ENCODE measurements around the gene ETV4.
"Not testable (repeated sequence)": the region's sequence is repeated elsewhere in the genome, so short reads cannot be mapped to it uniquely, and the experiment has no call there.

Gene ETV4

DNA sequence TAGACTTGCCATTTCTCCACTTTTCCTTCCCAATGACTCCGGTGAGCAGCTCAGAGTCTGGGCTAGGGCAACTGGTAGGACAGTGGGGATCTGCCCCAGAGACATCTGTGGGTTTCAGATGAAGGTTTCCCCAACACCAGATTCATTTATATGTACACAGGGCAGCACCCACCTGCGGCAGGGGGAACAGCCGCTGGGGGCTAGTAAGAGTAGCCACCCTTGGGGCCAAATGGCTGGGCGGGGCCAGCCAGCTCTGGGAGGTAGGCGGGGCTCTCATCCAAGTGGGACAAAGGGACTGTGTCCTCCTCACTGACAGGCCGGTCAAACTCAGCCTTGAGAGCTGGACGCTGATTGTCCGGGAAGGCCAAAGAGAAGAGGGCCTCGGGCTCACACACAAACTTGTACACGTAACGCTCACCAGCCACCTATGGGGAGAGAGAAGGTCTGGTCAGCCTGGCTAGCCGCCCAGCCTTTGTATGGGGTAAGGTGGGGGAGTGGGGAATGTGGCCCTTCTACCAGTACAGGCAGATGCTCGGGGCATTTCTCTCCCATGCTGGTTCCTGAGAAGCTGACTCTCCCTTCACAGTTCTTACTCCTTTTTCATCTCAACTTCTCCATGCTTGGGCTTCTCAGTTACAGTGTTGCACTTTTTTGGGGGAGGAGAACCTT, 17.7 kb downstream of the ETV4 start:
- in situ Hi-C loops (cut with MboI; ENCODE audit: low pct_unique_long_range_greater_than_20kb, low sequenced_read_pairs) = no loop called here
- no peak for DNase-seq

DNA sequence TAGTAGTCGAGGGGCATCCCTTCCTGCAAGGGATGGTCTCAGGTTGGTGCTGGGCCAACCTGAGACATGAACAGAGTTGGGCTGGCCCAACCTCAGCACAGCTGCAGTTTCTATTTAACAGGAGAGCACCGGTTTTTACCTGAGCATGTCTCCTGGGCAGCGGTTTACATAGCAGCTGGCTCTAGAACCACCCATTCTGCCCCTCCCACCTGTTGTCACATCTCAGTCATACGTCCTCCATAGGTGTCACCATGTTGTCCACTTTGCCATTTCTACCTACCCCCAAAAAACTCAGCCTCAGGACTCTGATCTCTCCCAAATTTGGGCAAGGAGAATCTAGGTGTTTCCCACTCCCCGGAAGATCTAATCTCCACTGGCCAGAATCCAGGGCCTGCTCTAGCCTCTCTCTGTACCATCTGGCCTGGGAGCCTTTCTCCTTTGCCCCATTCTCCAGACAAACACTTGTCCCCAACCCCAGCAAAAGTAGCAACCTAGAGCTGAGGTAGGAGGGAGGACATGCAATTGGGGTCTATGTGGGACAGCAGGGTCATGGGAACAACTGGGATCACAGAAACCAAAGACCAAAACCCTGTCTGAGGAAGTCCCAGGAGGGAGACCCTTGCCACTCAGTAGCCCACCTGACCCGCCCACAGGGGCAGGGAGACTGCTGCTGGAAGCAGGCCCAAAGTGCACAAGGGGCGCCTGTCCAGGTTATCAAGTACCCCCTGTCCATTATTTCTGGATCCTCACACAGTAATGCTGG, 19.1 kb downstream of the ETV4 start:
- DNase-seq = no peak
- in situ Hi-C loops (cut with MboI; ENCODE audit: low pct_unique_long_range_greater_than_20kb, low sequenced_read_pairs) = no loop called here

DNA sequence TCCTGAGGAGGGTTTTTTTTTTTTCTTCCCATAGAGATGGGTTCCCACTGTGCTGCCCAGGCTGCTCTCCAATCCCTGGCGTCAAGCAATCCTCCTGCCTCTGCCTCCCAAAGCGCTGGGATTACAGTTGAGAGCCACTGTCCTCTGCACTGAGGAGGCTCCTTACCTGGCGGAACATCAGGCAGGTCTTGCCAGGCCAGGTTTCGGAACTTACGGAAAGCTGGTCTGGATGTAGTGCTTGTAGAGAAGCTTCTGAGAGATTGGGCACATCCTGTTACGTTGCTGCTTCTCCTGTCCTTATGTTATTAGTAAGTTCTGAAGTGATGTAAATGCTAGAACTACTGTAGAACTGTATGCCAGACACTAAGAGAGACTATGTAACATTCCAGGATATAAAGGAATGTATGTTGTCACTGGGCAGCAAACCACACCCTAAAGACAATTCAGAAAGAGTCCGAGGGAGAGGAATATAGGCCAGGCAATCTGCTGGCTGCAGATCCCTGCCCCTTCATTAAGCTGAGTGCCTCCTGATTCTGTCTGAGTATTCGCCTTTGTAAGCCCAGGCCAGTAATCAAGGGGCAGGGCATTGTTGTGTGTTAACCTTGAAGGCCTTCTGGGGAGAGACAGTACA, 21.1 kb downstream of the ETV4 start:
- in situ Hi-C loops (cut with MboI; ENCODE audit: low pct_unique_long_range_greater_than_20kb, low sequenced_read_pairs) = no loop called here
- DNase-seq = no peak

DNA sequence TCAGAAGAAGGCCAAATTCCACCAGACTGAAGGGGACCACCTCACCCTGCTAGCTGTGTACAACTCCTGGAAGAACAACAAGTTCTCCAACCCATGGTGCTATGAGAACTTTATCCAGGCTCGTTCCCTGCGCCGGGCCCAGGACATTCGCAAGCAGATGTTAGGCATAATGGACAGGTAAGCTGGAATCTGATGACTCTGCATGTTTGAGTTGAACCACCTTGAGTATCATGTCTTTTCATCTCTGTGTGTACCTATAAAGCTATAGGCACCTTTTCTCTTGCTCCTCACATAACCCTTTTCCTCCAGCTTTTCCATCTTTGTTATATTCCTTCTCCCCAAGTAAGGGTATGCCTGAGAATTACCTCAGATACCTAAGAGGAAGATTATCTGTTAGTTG, 24.8 kb downstream of the ETV4 start:
- no peak for DNase-seq
- in situ Hi-C loops (cut with MboI; ENCODE audit: low pct_unique_long_range_greater_than_20kb, low sequenced_read_pairs) = no loop called here

DNA sequence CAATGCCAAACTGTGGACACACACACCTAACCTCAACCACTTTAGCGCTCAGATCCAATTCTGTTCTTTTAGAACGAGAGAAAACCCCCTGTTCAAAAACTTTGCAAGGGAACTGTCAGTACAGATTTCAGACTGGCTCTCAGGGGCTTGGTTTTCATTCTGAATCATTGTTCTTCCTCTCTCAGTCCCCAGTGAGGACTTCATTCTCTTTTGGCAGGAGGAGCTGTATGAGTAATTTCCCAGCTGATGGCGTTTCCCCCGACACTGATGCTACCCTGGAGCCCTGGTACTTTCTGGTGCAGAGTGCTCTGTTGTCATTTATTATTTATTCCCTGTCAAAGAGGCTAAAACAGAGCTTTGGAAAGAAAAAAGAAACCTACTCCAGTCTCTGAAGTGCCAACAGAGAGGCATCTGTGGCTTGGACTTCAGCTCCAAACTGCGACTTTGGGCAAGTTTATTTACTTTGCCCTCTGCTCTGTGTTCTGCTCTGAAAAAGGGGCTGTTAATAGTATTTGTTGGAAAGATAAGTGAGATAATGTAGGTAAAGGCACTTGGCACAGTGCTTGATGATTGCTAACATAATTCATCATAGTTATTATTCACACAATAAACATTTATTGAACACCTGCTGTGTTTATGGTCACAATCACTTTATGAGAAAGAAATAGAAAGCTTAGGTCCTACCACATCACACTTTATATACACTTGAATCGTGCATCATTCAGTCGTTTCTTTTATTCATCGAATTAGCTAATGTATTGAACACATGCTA, 28.3 kb downstream of the ETV4 start:
- no peak for DNase-seq
- in situ Hi-C loops (cut with MboI; ENCODE audit: low pct_unique_long_range_greater_than_20kb, low sequenced_read_pairs) = no loop called here

DNA sequence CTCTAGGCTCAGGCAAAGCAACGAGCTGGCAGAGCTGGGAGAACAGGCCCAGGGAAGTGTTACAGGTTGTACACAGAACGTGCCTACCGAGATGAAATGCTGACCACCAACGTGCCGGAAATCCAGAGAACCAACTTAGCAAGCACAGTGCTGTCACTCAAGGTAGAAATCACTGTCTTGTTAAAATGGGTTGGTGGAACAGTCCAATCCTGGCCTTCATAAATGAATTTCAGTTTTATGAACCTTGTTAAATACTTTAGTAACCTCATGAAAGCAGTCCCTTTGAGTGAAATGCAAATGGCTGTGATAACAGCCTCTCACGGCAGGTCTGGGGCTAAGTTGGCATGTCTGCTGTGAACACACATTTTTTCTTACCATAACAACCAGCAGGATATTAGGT, 29.0 kb downstream of the ETV4 start:
- no peak for DNase-seq
- in situ Hi-C loops (cut with MboI; ENCODE audit: low pct_unique_long_range_greater_than_20kb, low sequenced_read_pairs) = no loop called here

DNA sequence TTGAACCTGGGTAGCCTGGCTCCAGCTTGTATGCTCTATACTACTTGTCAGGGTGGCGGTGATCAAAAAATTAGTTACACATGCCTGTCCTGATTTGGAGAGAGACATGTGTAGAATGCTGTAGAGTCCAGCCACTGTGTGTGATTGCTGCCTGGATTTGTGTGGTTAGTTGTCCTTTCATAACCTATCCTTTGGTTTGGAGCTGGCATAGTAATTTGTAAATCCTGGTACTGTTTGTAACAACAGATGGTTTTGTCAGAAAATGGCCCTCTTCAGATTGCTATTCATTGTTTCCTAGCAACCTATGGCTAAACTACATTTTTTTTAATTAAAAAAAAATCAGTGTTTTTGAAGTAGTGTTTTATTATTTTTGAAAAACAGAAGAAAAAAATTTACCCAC, 30.5 kb downstream of the ETV4 start:
- in situ Hi-C loops (cut with MboI; ENCODE audit: low pct_unique_long_range_greater_than_20kb, low sequenced_read_pairs) = no loop called here
- no peak for DNase-seq

DNA sequence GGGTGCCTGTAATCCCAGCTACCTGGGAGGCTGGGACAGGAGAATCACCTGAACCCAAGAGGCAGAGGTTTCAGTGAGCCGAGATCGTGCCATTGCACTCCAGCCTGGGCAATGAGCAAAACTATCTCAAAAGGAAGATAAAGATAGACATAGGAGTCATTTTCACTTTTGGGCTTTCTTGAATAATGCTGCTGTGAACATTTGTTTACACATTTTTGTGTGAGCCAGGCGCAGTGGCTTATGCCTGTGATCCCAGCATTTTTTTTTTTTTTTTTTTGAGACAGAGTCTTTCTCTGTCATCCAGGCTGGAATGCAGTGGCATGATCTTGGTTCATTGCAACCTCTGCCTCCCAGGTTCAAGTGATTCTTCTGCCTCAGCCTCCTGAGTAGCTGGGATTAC, 34.9 kb downstream of the ETV4 start:
- DNase-seq; in situ Hi-C loops (cut with MboI; ENCODE audit: low pct_unique_long_range_greater_than_20kb, low sequenced_read_pairs): not testable (repeated sequence)

DNA sequence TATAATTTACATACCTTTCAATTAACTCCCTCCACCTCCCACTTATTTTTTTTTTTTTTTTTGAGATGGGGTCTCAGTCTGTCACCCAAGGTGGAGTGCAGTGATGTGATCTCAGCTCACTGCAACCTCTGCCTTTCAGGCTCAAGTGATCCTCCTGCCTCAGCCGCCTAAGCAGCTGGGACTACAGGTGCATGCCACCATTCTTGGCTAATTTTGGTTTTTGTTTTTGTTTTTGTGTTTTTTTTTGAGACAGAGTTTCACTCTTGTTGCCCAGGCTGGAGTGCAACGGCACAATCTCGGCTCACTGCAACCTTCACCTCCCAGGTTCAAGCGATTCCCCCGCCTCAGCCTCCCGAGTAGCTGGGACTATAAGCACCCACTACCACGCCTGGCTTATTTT, 36.7 kb downstream of the ETV4 start:
- in situ Hi-C loops (cut with MboI; ENCODE audit: low pct_unique_long_range_greater_than_20kb, low sequenced_read_pairs); DNase-seq: not testable (repeated sequence)

DNA sequence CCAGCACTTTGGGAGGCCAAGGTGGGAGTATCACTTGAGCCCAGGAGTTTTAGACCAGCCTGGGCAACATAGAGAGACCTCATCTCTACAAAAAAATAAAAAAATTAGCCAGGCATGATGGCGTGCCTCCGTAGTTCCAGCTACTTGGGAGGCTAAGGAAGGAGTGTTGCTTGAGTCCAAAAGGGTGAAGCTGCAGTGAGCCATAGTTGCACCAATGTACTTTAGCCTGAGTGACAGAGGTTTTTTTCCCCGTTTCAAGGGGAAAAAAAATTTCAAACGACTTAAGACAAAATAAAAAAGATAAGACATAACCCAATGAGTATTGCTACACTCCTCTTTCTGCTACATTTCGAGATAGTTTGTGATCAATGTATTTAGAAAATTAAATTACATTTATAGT, 55.5 kb downstream of the ETV4 start:
- in situ Hi-C loops (cut with MboI; ENCODE audit: low pct_unique_long_range_greater_than_20kb, low sequenced_read_pairs) = no loop called here
- DNase-seq = no peak

DNA sequence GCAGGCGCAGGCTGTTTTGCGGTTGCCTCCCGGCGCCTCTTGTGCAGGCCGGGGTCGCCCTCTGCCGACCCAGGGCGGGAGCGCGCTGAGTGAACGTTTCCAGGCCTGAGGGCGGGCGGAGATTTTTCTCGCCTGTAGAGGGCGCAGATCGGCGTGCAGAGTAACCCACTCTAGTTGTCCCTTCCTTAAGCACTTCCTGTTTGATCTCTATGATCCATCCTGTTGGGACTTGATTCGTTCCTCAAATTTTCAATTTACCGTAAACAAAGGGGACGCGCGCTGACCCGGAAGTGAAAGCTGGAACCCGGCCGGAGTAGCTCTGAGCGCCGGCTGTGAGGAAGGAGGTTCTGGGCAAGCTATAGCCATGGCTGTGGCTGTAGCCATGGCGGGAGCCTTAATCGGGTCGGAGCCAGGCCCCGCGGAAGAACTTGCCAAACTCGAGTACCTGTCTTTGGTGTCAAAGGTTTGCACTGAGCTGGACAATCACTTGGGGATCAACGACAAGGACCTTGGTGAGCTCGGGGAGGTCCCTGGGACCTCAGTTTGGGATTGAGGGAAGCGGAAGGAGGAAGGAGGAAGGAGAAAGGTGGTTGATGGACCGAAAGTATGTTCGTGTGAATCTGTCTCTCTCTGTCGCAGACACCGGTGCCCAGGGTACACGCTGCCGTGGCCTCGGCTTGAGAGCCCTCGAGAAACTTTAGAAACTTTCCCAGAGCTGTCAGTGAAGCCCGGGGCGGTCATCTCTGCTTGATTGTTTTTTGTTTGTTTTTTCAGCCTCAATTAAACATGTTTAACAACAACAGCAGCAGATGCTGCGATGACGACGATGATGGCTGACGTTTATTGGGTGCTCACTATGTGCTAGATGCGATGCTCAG, 62.2 kb downstream of the ETV4 start, which contains the start of gene DHX8:
TSS of gene DHX8 (plus strand) at position 302 of the 878 bp plus-strand sequence. CDS start at position 365, 63 bp downstream.
- in situ Hi-C loops (cut with MboI; ENCODE audit: low pct_unique_long_range_greater_than_20kb, low sequenced_read_pairs) = no loop called here
- peak; percentile 99 for DNase-seq

DNA sequence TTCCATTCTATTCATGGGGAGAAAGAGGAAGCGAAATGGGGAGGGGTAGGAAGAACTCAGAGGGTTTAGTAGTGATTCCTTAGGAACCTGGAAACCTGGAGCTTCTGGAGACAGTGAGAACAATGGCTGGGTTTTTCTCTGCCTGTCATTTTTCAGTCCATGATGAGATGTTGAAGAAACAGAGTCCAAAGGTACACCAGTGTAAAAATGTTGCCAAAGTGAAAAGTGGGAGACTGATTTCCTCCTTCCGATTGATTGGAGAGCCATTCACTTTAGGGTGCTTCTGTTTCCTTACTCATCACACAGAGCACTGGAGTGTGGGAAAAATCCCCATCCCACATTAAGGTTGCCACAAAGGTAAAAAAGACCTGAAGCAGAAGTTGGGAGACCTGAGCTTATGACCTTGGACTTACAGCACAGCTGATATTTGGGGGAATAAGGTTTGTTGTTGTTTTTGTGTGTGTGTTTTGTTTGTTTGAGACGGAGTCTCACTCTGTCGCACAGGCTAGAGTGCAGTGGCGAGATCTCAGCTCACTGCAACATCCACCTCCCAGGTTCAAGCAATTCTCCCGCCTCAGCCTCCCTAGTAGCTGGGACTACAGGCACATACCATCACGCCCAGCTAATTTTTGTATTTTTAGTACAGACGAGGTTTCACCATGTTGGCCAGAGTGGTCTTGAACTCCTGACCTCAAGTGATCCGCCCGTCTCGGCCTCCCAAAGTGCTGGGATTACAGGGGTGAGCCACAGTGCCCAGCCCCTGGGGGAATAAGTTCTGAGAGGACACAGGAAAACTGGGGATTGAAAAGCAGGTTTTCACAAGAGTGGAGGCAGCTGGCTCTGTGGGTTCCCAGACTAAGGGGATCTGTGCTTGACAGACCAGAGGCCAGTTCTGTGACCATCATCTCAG, 63.8 kb downstream of the ETV4 start:
- in situ Hi-C loops (cut with MboI; ENCODE audit: low pct_unique_long_range_greater_than_20kb, low sequenced_read_pairs) = no loop called here
- DNase-seq = no peak

DNA sequence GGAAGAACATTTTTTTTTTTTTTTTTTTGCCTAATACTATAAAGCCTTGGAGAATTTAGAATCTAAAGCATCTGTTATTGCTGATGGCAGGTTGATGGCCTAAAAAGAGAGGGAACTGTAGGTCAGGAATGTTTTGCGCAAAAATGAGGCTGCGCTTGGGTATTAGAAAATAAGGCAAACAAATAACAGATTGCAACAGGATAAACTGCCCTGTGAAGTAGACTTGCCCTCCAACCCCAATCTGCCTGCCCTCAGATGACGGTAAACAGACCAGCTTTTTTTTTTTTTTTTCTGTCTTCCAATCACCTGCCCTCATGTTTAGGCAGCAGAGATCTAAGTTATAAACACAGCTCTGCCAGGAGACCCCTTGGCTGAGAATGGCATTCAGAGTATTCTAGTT, 66.2 kb downstream of the ETV4 start:
- in situ Hi-C loops (cut with MboI; ENCODE audit: low pct_unique_long_range_greater_than_20kb, low sequenced_read_pairs) = loop anchor here (10.0 kb wide), 1 partner anchor 95 kb away; no protein-coding TSS in a partner anchor
- no peak for DNase-seq

Data from KBM-7 (cell line).